Neural cell (in vitro differentiated cells): ENCODE measurements around the gene RAB27A. TPM values are rescaled to one million over a fixed set of nuclear protein-coding genes. Genes with fewer than 3 reads are reported as not detected.

Experiments used
- H2AFZ ChIP-seq: fragments of 200-600, 300-800 bp; sonication (generic), shearing (Covaris generic); 2 replicates; pipeline ENCODE4 v1.6.0; 2014; ENCODE audit warnings: low read depth, mild to moderate bottlenecking, antibody characterized with exemption, low read length, moderate library complexity
- H3F3A ChIP-seq: fragments of 200-600 bp; shearing (Covaris generic); 2 replicates; pipeline ENCODE4 v1.6.1; 2016; ENCODE audit warnings: mild to moderate bottlenecking, moderate library complexity, mixed read lengths, antibody characterized with exemption, low read length; ENCODE audit not compliant: insufficient read depth, poor library complexity, severe bottlenecking
- H3K27ac ChIP-seq: fragments of 200-600, 300-800 bp; sonication (generic), shearing (Covaris generic); 2 replicates; pipeline ENCODE4 v1.5.1; 2014; ENCODE audit warnings: mild to moderate bottlenecking, low read length, moderate library complexity
- H3K27me3 ChIP-seq: fragments of 300-800, 200-600 bp; sonication (generic), shearing (Covaris generic); 2 replicates; pipeline ENCODE4 v1.6.0; 2014; ENCODE audit warnings: mild to moderate bottlenecking, low read depth, low read length, moderate library complexity; ENCODE audit not compliant: insufficient read depth
- H3K36me3 ChIP-seq: fragments of 300-800, 200-600 bp; sonication (generic), shearing (Covaris generic); 2 replicates; pipeline ENCODE4 v1.5.1; 2014; ENCODE audit warnings: mild to moderate bottlenecking, antibody characterized with exemption, low read length, moderate library complexity; ENCODE audit not compliant: insufficient read depth
- H3K4me2 ChIP-seq: fragments of 300-800, 200-600 bp; sonication (generic), shearing (Covaris generic); 2 replicates; pipeline ENCODE4 v1.6.0; 2014; ENCODE audit warnings: mild to moderate bottlenecking, low read length
- H3K4me3 ChIP-seq: fragments of 300-800, 200-600 bp; sonication (generic), shearing (Covaris generic); 2 replicates; pipeline ENCODE4 v1.5.1; 2014; ENCODE audit warnings: mild to moderate bottlenecking, low read length, moderate library complexity
- H3K79me2 ChIP-seq: fragments of 200-600 bp; shearing (Covaris generic); replicated peaks from 2 replicates; pipeline ENCODE4 v1.6.0; 2014; ENCODE audit warnings: mild to moderate bottlenecking, low read length, moderate library complexity; ENCODE audit not compliant: insufficient read depth
- H3K9ac ChIP-seq: fragments of 300-800, 200-600 bp; sonication (generic), shearing (Covaris generic); 2 replicates; pipeline ENCODE4 v1.6.1; 2016; ENCODE audit warnings: mild to moderate bottlenecking, low read length, mixed read lengths
- H3K9me2 ChIP-seq: fragments of 200-600 bp; shearing (Covaris generic); 2 replicates; pipeline ENCODE4 v1.6.1; 2016; ENCODE audit warnings: mild to moderate bottlenecking, low read length, mixed read lengths; ENCODE audit not compliant: insufficient read depth
- H3K9me3 ChIP-seq: fragments of 200-600, 300-800 bp; sonication (generic), shearing (Covaris generic); 2 replicates; pipeline ENCODE4 v1.6.1; 2016; ENCODE audit warnings: mild to moderate bottlenecking, mixed run types, low read length, moderate library complexity, mixed read lengths
- H4K20me1 ChIP-seq: fragments of 200-600 bp; shearing (Covaris generic); 2 replicates; pipeline ENCODE4 v1.6.1; 2016; ENCODE audit warnings: mild to moderate bottlenecking, mixed run types; ENCODE audit not compliant: insufficient read depth
- CTCF ChIP-seq: fragments of 450-650 bp; IDR thresholded peaks from 2 replicates; pipeline ENCODE4 v1.5.1; 2014; ENCODE audit warnings: antibody characterized with exemption, mild to moderate bottlenecking, moderate library complexity; ENCODE audit not compliant: poor library complexity, severe bottlenecking
- EP300 ChIP-seq: fragments of 450-650 bp; conservative IDR thresholded peaks from 2 replicates; pipeline ENCODE4 v1.6.1; 2014; ENCODE audit warnings: antibody characterized with exemption, mild to moderate bottlenecking, moderate library complexity; ENCODE audit not compliant: poor library complexity, severe bottlenecking
- EZH2 ChIP-seq: fragments of 200-600, 300-800 bp; shearing (Covaris generic), sonication (generic); IDR thresholded peaks from 2 replicates; pipeline ENCODE4 v1.6.1; 2014; ENCODE audit warnings: antibody characterized with exemption, low read length, borderline replicate concordance, mild to moderate bottlenecking; ENCODE audit not compliant: insufficient read depth, poor library complexity, severe bottlenecking
- MXI1 ChIP-seq: fragments of 450-650 bp; conservative IDR thresholded peaks from 2 replicates; pipeline ENCODE4 v1.6.1; 2014; ENCODE audit warnings: antibody characterized with exemption, mild to moderate bottlenecking; ENCODE audit not compliant: poor library complexity, severe bottlenecking
- POLR2AphosphoS5 ChIP-seq: IDR thresholded peaks from 2 replicates; pipeline ENCODE4 v1.6.1; 2012
- RAD21 ChIP-seq: fragments of 450-650 bp; conservative IDR thresholded peaks from 2 replicates; pipeline ENCODE4 v1.6.1; 2014; ENCODE audit warnings: antibody characterized with exemption, mild to moderate bottlenecking, moderate library complexity
- REST ChIP-seq: IDR thresholded peaks from 2 replicates; pipeline ENCODE4 v1.6.1; 2012; ENCODE audit warnings: borderline replicate concordance
- SMC3 ChIP-seq: fragments of 450-650 bp; conservative IDR thresholded peaks from 2 replicates; pipeline ENCODE4 v1.6.1; 2014; ENCODE audit warnings: antibody characterized with exemption, mild to moderate bottlenecking, moderate library complexity; ENCODE audit not compliant: poor library complexity
- TAF1 ChIP-seq: IDR thresholded peaks from 2 replicates; pipeline ENCODE4 v1.6.1; 2012; ENCODE audit warnings: low read depth
- polyA plus RNA-seq: library from polyadenylated mRNA; depleted of rRNA; stranded (reverse); fragments of >200 nt; gene quantifications from 2 replicates; pipeline ENCODE4 v1.2.3, GENCODE V29; 2014

RAB27A gene
- polyA plus RNA-seq, 1 donor from 2014 or later = 3.7 TPM

GRCh38 chr15:55194256-55194655 lies 95.4 kb downstream of the RAB27A start:
- H3K9ac ChIP-seq = no peak overlapping the region

GRCh38 chr15:55186331-55186730 lies 103.3 kb downstream of the RAB27A start:
- H3K9ac ChIP-seq = no peak overlapping the region
- H3K9me3 ChIP-seq = no peaks in the 10 kb centered on the region
- peaks cover 26% of the 10 kb centered on the region for H3K79me2 ChIP-seq
- no peaks in the 10 kb centered on the region for H4K20me1 ChIP-seq
- no peaks in the 10 kb centered on the region for H3K9me2 ChIP-seq
- no peak overlapping the region for H3K4me3 ChIP-seq
- TF ChIP-seq TAF1 (no peak), REST (no peak), MXI1 (no peak), RAD21 (no peak), EZH2 (no peak)
- H3F3A ChIP-seq = no peaks in the 10 kb centered on the region
- H3K36me3 ChIP-seq = no peaks in the 10 kb centered on the region
- H3K4me2 ChIP-seq = no peak overlapping the region
- no peak overlapping the region for H2AFZ ChIP-seq
- H3K27me3 ChIP-seq = no peaks in the 10 kb centered on the region
- H3K27ac ChIP-seq = no peak overlapping the region

More at GRCh38 chr15:55194256-55194655, 95.4 kb downstream of the RAB27A start:
- H3K9me2 ChIP-seq = no peaks in the 10 kb centered on the region
- H3K4me3 ChIP-seq = peak overlapping the region; percentile 82
- no peaks in the 10 kb centered on the region for H3F3A ChIP-seq
- no peak for TF ChIP-seq POLR2AphosphoS5
- TF ChIP-seq REST = no peak
- no peak for TF ChIP-seq TAF1
- no peak for TF ChIP-seq CTCF
- TF ChIP-seq EZH2 = no peak
- TF ChIP-seq RAD21 = no peak
- no peak for TF ChIP-seq MXI1
- TF ChIP-seq SMC3 = no peak
- no peak for TF ChIP-seq EP300
- no peaks in the 10 kb centered on the region for H4K20me1 ChIP-seq
- no peaks in the 10 kb centered on the region for H3K27me3 ChIP-seq
- H2AFZ ChIP-seq = no peak overlapping the region
- H3K79me2 ChIP-seq = peaks cover 43% of the 10 kb centered on the region
- H3K4me2 ChIP-seq = peak overlapping the region; percentile 92
- H3K36me3 ChIP-seq = no peaks in the 10 kb centered on the region
- no peak overlapping the region for H3K27ac ChIP-seq
- H3K9me3 ChIP-seq = no peaks in the 10 kb centered on the region
